Muscle of leg (tissue), 11 donors: ENCODE measurements around the gene MYCT1. TPM values are rescaled to one million over a fixed set of nuclear protein-coding genes. Genes with fewer than 3 reads are reported as not detected.

Experiments used
- DNase-seq: peaks from one replicate; pipeline ENCODE4 v3.0.0; 2013
- H3K27ac ChIP-seq: one replicate; pipeline ENCODE4 v1.5.1; 2013; ENCODE audit warnings: mild to moderate bottlenecking, low read length, control low read depth
- H3K27me3 ChIP-seq: one replicate; pipeline ENCODE4 v1.6.1; 2013; ENCODE audit warnings: low read length; ENCODE audit not compliant: control insufficient read depth, insufficient read depth
- H3K36me3 ChIP-seq: one replicate; pipeline ENCODE4 v1.6.1; 2013; ENCODE audit warnings: low read length; ENCODE audit not compliant: control insufficient read depth, insufficient read depth
- H3K4me1 ChIP-seq: one replicate; pipeline ENCODE4 v1.6.1; 2013; ENCODE audit warnings: low read length; ENCODE audit not compliant: control insufficient read depth, insufficient read depth
- H3K4me3 ChIP-seq: one replicate; pipeline ENCODE4 v1.5.1; 2013; ENCODE audit warnings: low read length, control low read depth
- H3K9me3 ChIP-seq: replicated peaks from 2 replicates; pipeline ENCODE4 v1.6.1; 2013; ENCODE audit warnings: low read depth, low read length; ENCODE audit not compliant: control insufficient read depth
- WGBS: methylation state at CpG from one replicate; pipeline ENCODE4 v1.1.5; 2013; ENCODE audit warnings: missing lambda C conversion rate; ENCODE audit not compliant: insufficient coverage; 5-methylcytosine and 5-hydroxymethylcytosine counted together
- polyA plus RNA-seq, 8 donors: library from polyadenylated mRNA; unstranded; fragments of 120-200 nt; gene quantifications; one replicate each; pipeline versions ENCODE4 v1.2.1 to v1.2.3, GENCODE V29; 2013; ENCODE audit warnings: inconsistent platforms in 1 of 8, low replicate concordance in 1 of 8; ENCODE audit not compliant: insufficient read length in 8 of 8, insufficient read depth in 1 of 8
- total RNA-seq: library from RNA; stranded (reverse); fragments of 120-200 nt; gene quantifications from one replicate; pipeline ENCODE4 v1.2.4, GENCODE V29; 2013

The MYCT1 gene
- total and polyA plus RNA-seq, 9 donors, result 17.5 to 21.4 (median 19.1) TPM

GRCh38 chr6:152746172-152746553, 48.5 kb downstream of the MYCT1 start:
- no peak for DNase-seq
- Histone ChIP-seq H3K27me3 (no peaks in the 10 kb centered on the region), H3K4me3 (no peak overlapping the region), H3K27ac (no peak overlapping the region), H3K36me3 (no peaks in the 10 kb centered on the region), H3K9me3 (no peaks in the 10 kb centered on the region), H3K4me1 (no peaks in the 10 kb centered on the region)
- WGBS, result no CpG with 5 or more reads among the region's 2 CpGs

- no peak for DNase-seq
- Histone ChIP-seq H3K9me3 (no peaks in the 10 kb centered on the region), H3K4me3 (no peak overlapping the region), H3K4me1 (no peaks in the 10 kb centered on the region), H3K27me3 (no peaks in the 10 kb centered on the region), H3K36me3 (no peaks in the 10 kb centered on the region), H3K27ac (no peak overlapping the region)
- WGBS, result no CpG with 5 or more reads among the region's 1 CpG
Observed at GRCh38 chr6:152748843-152749242, 51.1 kb downstream of the MYCT1 start.

GRCh38 chr6:152749336-152749735, 51.6 kb downstream of the MYCT1 start:
- WGBS, result no CpG with 5 or more reads among the region's 1 CpG

GRCh38 chr6:152750694-152751093, 53.0 kb downstream of the MYCT1 start, which contains the start of gene VIP:
Gene VIP, plus strand, starts transcription at chr6:152750797. Its CDS starts 1,381 bp downstream, at chr6:152752178.
- WGBS, result no CpG with 5 or more reads among the region's 5 CpGs
- H3K36me3 ChIP-seq, result no peaks in the 10 kb centered on the region
- no peak within 1 kb of the TSS for H3K27ac ChIP-seq
- H3K4me3 ChIP-seq, result no peak within 1 kb of the TSS
- H3K4me1 ChIP-seq, result no peaks in the 10 kb centered on the region
- no peaks in the 10 kb centered on the region for H3K9me3 ChIP-seq
- H3K27me3 ChIP-seq, result no peaks in the 10 kb centered on the region
- peak; percentile 26 for DNase-seq

More at GRCh38 chr6:152749336-152749735, 51.6 kb downstream of the MYCT1 start:
- no peaks in the 10 kb centered on the region for H3K9me3 ChIP-seq
- no peak overlapping the region for H3K27ac ChIP-seq
- H3K36me3 ChIP-seq, result no peaks in the 10 kb centered on the region
- DNase-seq, result no peak
- H3K27me3 ChIP-seq, result no peaks in the 10 kb centered on the region
- H3K4me3 ChIP-seq, result no peak overlapping the region
- H3K4me1 ChIP-seq, result no peaks in the 10 kb centered on the region

GRCh38 chr6:152765331-152765730, 67.6 kb downstream of the MYCT1 start:
- H3K36me3 ChIP-seq, result no peaks in the 10 kb centered on the region
- H3K9me3 ChIP-seq, result no peaks in the 10 kb centered on the region
- no peaks in the 10 kb centered on the region for H3K4me1 ChIP-seq
- no peaks in the 10 kb centered on the region for H3K27me3 ChIP-seq
- no peak overlapping the region for H3K4me3 ChIP-seq
- no CpG with 5 or more reads among the region's 3 CpGs for WGBS
- no peak overlapping the region for H3K27ac ChIP-seq
- DNase-seq, result no peak

GRCh38 chr6:152769159-152769558, 71.5 kb downstream of the MYCT1 start:
- Histone ChIP-seq H3K9me3 (no peaks in the 10 kb centered on the region), H3K27ac (no peak overlapping the region), H3K27me3 (no peaks in the 10 kb centered on the region), H3K36me3 (no peaks in the 10 kb centered on the region), H3K4me3 (no peak overlapping the region), H3K4me1 (no peaks in the 10 kb centered on the region)
- DNase-seq, result no peak
- WGBS, result no CpG with 5 or more reads among the region's 7 CpGs

GRCh38 chr6:152769993-152770392, 72.3 kb downstream of the MYCT1 start:
- Histone ChIP-seq H3K36me3 (no peaks in the 10 kb centered on the region), H3K27me3 (no peaks in the 10 kb centered on the region), H3K4me1 (no peaks in the 10 kb centered on the region), H3K4me3 (no peak overlapping the region), H3K9me3 (no peaks in the 10 kb centered on the region), H3K27ac (no peak overlapping the region)
- WGBS, result 75% methylated on average over 2 of the region's 2 CpGs
- no peak for DNase-seq

GRCh38 chr6:152771061-152771687, 73.5 kb downstream of the MYCT1 start:
- no peaks in the 10 kb centered on the region for H3K9me3 ChIP-seq
- 0% methylated on average over 1 of the region's 5 CpGs for WGBS
- H3K4me1 ChIP-seq, result no peaks in the 10 kb centered on the region

More at GRCh38 chr6:152771061-152771687, 73.5 kb downstream of the MYCT1 start:
- Histone ChIP-seq H3K4me3 (no peak overlapping the region), H3K27me3 (no peaks in the 10 kb centered on the region), H3K27ac (no peak overlapping the region), H3K36me3 (no peaks in the 10 kb centered on the region)
- no peak for DNase-seq

Other genes starting within 250 kb of the MYCT1 start
- 141 TPM for gene SYNE1, start 60.5 kb upstream of the MYCT1 start, total RNA-seq
- 100 to 1,000 TPM in 3 of 8 donors, 10 to 100 TPM in 5; 57.0 to 131 (median 92.8) TPM for gene SYNE1, start 60.5 kb upstream of the MYCT1 start, polyA plus RNA-seq
- gene VIP, start 52.9 kb downstream of the MYCT1 start, total RNA-seq, result 1.2 TPM
- 1 to 10 TPM in 3 of 8 donors, under 1 TPM in 5; 0.64 to 2.5 (median 0.92) TPM for gene VIP, start 52.9 kb downstream of the MYCT1 start, polyA plus RNA-seq